Fibroblast of villous mesenchyme (primary cell): Measurements from ENCODE around the gene AGAP2. TPM values are rescaled to one million over a fixed set of nuclear protein-coding genes. Genes with fewer than 3 reads are reported as not detected.
A peak's percentile ranks its signal among the peaks of the same experiment; 100 is the strongest.

Source experiments
- DNase-seq: peaks from one replicate; pipeline ENCODE4 v3.0.0-alpha.2; 2010; ENCODE audit warnings: low read depth
- H3K4me3 ChIP-seq: 2 replicates; pipeline ENCODE4 v1.5.1; 2011; ENCODE audit warnings: low read depth, mild to moderate bottlenecking, low read length
- CTCF ChIP-seq: IDR thresholded peaks from 2 replicates; pipeline ENCODE4 v1.5.1; 2012; ENCODE audit warnings: low read depth, mild to moderate bottlenecking, low read length; ENCODE audit not compliant: insufficient read depth
- total RNA-seq: library from RNA; depleted of rRNA; stranded (reverse); fragments of >200 nt; gene quantifications from 2 replicates; pipeline ENCODE4 v1.2.3, GENCODE V29; 2012

AGAP2 gene
- total RNA-seq, 1 donor: 0.43 TPM

DNA sequence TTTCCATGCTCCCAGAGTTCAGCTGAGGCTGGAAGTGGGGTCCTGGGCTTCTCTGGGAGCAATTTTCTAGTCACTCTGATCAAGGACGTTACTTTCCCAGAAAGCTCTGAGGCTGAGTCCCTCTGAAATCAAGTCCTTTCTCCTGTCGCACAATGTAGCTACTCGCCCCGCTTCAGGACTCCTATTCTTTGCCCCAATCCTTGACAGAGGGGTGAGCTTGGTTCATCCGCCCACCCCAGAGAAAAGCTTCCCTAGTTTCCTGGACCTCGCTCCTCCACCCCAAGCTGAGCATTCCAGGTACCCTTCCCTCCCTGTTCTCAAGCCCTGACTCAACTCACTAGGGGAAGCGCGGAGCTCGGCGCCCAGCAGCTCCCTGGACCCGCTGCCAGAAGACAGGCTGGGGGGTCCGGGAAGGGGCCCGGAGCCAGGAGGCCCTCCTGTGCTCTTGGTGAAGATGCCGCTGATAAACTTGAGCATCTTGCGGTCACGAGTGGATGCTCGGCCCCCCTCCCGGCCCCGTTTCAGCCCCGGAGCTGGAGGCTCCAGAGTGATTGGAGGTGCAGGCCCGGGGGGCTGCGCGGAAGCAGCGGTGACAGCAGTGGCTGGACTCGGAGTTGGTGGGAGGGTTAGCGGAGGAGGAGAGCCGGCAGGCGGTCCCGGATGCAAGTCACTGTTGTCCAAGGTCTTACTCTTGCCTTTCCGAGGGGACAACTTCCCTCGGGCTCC lies 1.6 kb downstream of the AGAP2 start:
- DNase-seq: no peak
- TF ChIP-seq CTCF: no peak
- H3K4me3 ChIP-seq: no peak overlapping the region

DNA sequence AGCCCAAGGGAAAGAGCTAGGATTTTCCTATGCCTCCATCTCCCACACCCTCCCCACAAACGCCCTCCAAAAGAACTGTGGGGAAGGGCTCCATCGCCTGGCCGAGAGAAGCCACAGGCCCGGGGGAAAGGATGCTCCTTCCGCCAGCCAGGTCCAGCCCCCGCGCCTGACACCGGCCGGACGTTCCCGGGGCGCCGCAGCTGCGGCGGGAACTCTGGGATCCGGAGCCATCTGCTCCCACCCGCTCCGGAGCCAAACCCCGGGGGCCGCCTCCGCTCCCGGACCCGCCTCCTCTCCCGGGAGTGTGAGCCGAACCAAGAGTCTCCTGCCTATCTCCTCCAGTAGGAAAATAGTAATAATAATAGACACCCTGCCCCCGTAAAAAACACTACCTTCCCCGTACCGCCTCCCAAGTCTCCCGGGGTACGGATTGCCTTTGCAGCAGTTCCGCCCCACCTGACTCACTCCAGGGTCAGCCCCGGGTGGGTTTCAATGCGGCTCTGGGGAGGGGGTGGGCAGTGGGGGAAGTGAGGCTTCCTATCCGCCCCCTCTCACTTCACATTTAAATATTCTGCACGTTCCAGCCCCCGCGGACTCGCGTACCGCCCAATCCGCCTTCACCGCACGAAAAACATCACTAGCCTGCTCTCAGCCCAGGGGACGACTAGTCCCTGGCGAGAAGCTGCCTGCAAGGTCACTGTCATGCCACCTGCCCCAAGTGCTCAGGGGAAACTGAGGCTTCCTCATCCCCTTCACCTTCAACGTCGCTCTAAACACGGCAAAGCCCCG lies 2.4 kb downstream of the AGAP2 start:
- peak; percentile 37 for DNase-seq
- peak overlapping the region; percentile 3 for H3K4me3 ChIP-seq
- TF ChIP-seq CTCF: peak; percentile 46

- no peak overlapping the region for H3K4me3 ChIP-seq
- TF ChIP-seq CTCF: no peak
- no peak for DNase-seq
These were observed 3.2 kb downstream of the AGAP2 start for GRCh38 chr12:57735198-57735855.

GRCh38 chr12:57734591-57734990 lies 4.0 kb downstream of the AGAP2 start:
- no peak overlapping the region for H3K4me3 ChIP-seq
- TF ChIP-seq CTCF: no peak
- DNase-seq: no peak

DNA sequence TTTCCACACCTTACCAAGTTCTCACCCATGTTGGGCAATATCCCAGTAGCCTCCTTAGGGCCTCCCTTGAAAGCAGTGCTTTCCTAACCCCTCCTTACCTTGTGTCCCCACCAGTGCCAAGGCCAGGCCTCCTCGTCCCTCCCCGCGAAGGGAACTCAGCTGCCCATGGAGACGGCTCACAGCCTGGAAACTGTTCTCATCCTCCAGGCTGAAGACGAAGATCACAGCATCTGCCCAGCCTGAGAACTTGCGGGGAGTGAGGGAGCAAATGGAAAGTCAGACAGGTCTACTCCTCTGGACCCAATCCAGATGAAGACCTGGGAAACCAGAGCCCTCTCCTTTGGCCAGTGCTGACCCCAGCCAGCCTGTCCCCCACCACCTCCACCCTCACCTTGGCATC lies 4.6 kb downstream of the AGAP2 start:
- no peak for DNase-seq
- H3K4me3 ChIP-seq: no peak overlapping the region
- TF ChIP-seq CTCF: no peak

DNA sequence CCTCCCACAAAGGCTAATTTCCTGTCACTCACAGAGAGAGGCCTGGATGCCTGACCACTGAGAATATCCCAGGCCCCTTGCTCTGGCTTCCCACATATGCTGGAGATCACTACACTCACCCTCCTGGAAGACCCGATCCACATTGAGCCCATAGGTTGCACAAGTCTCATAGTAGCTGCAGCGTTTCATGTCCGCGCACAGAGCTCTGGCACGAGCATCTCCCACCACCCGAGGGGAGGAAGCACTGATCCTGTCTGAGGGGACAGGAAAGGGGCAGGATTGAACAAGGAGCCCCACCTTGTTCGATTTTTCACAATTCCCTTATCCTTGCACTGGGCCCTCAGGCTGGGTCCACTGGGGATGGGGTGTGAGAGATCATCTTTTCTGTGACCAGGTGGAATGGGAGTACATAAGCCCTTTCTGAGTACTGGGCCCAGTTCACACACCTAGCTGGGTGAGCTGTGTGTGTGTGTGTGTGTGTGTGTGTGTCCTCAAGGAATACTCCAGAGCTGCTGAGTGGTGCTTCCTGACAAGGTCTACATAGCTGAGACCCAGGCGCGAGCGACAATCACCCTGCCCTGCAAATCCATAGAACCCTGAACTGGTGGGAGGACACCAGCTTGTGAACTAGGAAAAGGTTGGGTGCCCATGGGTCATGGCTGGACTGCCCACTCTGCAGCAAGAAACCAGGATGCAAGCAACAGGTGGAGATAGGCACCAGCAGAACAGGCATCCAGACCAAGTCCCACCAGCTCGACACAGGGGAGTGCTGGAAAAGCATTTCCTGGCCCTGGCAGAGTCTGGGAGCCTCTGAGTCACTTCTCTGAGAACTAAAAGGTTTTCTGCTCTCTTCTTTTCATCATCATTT lies 5.6 kb downstream of the AGAP2 start:
- no peak for DNase-seq
- TF ChIP-seq CTCF: no peak
- no peak overlapping the region for H3K4me3 ChIP-seq
